ENCODE results near the gene UBIAD1.

Gene UBIAD1

GRCh38 chr1:11309385-11309784 lies 36.4 kb downstream of the UBIAD1 start:
- no peak overlapping the region for H3K4me3 ChIP-seq (ENCODE audit: low read depth, low read length)
- DNase-seq (ENCODE audit: low read depth) = no peak
- TF ChIP-seq, protein P1, sequence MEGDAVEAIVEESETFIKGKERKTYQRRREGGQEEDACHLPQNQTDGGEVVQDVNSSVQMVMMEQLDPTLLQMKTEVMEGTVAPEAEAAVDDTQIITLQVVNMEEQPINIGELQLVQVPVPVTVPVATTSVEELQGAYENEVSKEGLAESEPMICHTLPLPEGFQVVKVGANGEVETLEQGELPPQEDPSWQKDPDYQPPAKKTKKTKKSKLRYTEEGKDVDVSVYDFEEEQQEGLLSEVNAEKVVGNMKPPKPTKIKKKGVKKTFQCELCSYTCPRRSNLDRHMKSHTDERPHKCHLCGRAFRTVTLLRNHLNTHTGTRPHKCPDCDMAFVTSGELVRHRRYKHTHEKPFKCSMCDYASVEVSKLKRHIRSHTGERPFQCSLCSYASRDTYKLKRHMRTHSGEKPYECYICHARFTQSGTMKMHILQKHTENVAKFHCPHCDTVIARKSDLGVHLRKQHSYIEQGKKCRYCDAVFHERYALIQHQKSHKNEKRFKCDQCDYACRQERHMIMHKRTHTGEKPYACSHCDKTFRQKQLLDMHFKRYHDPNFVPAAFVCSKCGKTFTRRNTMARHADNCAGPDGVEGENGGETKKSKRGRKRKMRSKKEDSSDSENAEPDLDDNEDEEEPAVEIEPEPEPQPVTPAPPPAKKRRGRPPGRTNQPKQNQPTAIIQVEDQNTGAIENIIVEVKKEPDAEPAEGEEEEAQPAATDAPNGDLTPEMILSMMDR (IDR thresholded peaks at IDR 0.05; ENCODE audit: low read depth, low read length, missing control alignments) = no peak

GRCh38 chr1:11311816-11312755 lies 39.1 kb downstream of the UBIAD1 start:
- TF ChIP-seq, protein P1 (IDR thresholded peaks at IDR 0.05; ENCODE audit: low read depth, low read length, missing control alignments) = no peak
- H3K4me3 ChIP-seq (ENCODE audit: low read depth, low read length) = no peak overlapping the region
- DNase-seq (ENCODE audit: low read depth) = no peak

DNA sequence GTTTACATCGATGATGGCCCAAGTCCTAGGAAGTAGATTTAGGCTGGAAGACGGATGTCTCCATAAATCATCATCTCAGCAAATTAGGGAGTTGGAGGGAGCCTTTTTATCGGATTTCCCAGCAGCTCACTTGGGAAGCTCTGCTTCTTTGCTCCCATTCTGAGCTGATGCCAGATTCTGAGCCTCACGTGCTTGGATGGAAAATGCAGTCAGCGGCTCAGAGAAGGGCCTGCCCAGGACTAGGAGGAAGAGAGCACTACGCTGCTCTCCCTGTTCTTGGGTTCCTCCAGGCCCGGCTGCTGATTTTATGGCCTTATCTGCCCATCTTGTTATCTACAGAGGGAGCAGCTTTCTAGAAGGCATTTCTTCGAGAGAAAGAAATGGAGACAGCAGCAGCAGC lies 42.0 kb downstream of the UBIAD1 start:
- TF ChIP-seq, protein P1 (IDR thresholded peaks at IDR 0.05; ENCODE audit: low read depth, low read length, missing control alignments) = no peak
- no peak for DNase-seq (ENCODE audit: low read depth)

DNA sequence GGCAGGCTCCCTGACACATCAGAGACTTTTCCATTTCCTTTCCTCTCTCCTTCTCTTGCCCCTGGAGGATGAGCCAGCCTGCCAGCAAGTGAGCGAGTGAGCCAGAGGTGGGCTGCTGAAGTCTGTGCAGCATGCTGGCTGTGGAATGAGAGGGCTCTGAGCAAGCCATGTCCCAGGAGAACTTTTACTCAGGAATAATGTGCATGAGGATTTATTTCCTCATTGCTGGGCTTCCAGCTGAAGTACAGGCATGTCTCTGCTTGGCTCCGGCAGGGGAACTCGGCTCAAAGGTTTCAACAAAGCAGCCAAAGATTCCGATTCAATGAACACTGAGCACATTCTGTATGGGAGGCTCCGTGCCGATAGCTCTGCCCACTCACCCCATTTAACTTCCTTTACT lies 43.7 kb downstream of the UBIAD1 start:
- DNase-seq (ENCODE audit: low read depth) = no peak
- TF ChIP-seq, protein P1 (IDR thresholded peaks at IDR 0.05; ENCODE audit: low read depth, low read length, missing control alignments) = no peak
- H3K4me3 ChIP-seq (ENCODE audit: low read depth, low read length) = no peak overlapping the region

More for the DNA sequence above, 42.0 kb downstream of the UBIAD1 start:
- no peak overlapping the region for H3K4me3 ChIP-seq (ENCODE audit: low read depth, low read length)

DNA sequence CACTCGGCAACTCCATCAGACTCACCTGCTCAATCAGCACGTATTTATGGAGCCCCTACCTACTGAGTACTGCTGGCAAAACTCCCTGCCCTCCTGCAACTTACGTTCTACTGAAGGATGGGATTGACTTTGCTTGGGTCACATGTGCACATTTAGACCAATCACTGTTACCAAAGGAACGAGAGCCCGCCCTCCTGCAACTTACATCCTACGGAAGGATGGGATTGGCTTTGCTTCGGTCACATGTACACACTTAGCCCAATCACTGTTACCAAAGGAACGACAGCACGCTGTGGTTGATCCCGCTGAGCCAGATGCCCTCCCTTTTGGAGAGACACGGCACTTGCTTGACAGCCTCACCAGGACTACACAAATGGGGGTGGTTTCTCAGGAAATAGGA lies 46.0 kb downstream of the UBIAD1 start:
- no peak overlapping the region for H3K4me3 ChIP-seq (ENCODE audit: low read depth, low read length)
- no peak for DNase-seq (ENCODE audit: low read depth)
- TF ChIP-seq, protein P1 (IDR thresholded peaks at IDR 0.05; ENCODE audit: low read depth, low read length, missing control alignments) = no peak

DNA sequence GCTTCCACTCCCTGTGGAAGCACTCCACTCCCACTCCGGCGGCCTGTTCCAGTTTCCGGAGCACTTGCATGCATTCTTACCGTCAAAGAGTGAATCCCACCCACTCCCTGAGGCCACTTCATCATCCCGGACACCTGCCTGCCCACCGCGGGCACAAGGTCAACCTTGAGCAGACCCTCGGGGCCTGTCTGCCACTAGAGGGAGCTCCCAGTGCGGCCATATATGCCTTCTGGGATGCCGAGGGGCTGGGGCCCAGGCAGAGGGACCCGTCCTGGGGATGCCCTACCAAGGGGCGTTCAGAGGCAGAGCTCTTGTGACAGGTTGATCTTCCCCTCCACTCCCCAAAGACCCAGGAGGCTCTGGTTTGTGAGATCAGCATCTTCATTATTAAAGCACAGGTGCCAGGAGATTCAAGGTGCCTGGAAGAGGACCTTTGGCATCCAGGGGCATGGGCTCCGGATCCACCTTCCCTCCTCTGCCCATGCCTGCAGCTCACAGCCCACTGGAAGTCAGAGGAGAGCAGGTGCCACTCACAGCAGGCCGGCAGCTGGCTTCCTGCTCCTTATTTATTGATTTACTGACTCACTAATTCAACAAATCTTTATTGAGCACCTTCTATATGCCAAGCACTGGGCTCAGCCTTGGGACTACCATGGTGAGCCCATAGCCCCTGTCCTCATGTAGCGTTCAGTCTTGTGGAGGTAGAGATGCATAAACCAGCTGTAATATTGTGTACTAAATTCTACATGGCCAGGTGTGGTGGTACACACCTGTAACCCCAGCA lies 47.3 kb downstream of the UBIAD1 start:
- TF ChIP-seq, protein P1 (IDR thresholded peaks at IDR 0.05; ENCODE audit: low read depth, low read length, missing control alignments) = peak; percentile 86
- DNase-seq (ENCODE audit: low read depth) = no peak
- no peak overlapping the region for H3K4me3 ChIP-seq (ENCODE audit: low read depth, low read length)

All from GM12864 (cell line).